Endothelial cell of umbilical vein (primary cell): ENCODE results near the gene PDGFA. TPM values are rescaled to one million over a fixed set of nuclear protein-coding genes. Genes with fewer than 3 reads are reported as not detected.

Source experiments
- BruUV-seq: library from RNA; stranded (reverse); fragments of 400-500 nt; replicated peaks from 2 replicates; lab custom pipeline; 2021; lab: Mats Ljungman, UMichigan
- CTCF ChIA-PET: fragments of 300-600, 350-600 bp; sonication (Branson Sonifier 250); formaldehyde crosslinking; loops from one replicate; lab custom pipeline; 2021; ENCODE audit warnings: antibody characterized with exemption, inconsistent platforms; lab: Charles Lee
- POLR2A ChIA-PET: fragments of 300-600, 350-600 bp; sonication (Branson Sonifier 250); formaldehyde crosslinking; loops from one replicate; lab custom pipeline; 2021; ENCODE audit warnings: antibody characterized with exemption, inconsistent platforms; lab: Charles Lee
- DNase-seq: peaks from one replicate; pipeline ENCODE4 v3.0.0-alpha.2; 2011; ENCODE audit warnings: low read depth, low spot score
- FAIRE-seq: peaks from 2 replicates; lab custom pipeline; 2011; peaks lifted over from hg19 to GRCh38; lab: Jason Lieb, UNC
- H2AFZ ChIP-seq: 2 replicates; pipeline ENCODE4 v1.6.0; 2012; ENCODE audit warnings: low read depth, low read length, control low read depth, inconsistent platforms
- H3K27ac ChIP-seq: 2 replicates; pipeline ENCODE4 v1.5.1; 2011; ENCODE audit warnings: low read depth, mild to moderate bottlenecking, control low read depth, low read length, moderate library complexity; ENCODE audit not compliant: insufficient read depth
- H3K27me3 ChIP-seq, 2 experiments: 2 replicates each; pipeline versions ENCODE4 v1.6.0 to v1.6.1; 2011; ENCODE audit warnings: low read length in 2 of 2, mixed read lengths in 1 of 2; ENCODE audit not compliant: control insufficient read depth in 2 of 2, insufficient read depth in 2 of 2
- H3K36me3 ChIP-seq, 2 experiments: 2 replicates in 1 of 2; 3 replicates in 1 of 2; pipeline ENCODE4 v1.5.1; 2011; ENCODE audit warnings: low read length in 2 of 2, mild to moderate bottlenecking in 1 of 2, moderate library complexity in 1 of 2; ENCODE audit not compliant: control insufficient read depth in 2 of 2, insufficient read depth in 2 of 2; ENCODE audit errors: extremely low read depth in 1 of 2
- H3K4me1 ChIP-seq: 3 replicates; pipeline ENCODE4 v1.5.1; 2011; ENCODE audit warnings: mild to moderate bottlenecking, low read length; ENCODE audit not compliant: control insufficient read depth, insufficient read depth; ENCODE audit errors: extremely low read depth
- H3K4me2 ChIP-seq: 2 replicates; pipeline ENCODE4 v1.6.1; 2011; ENCODE audit warnings: low read length, control low read depth, mixed read lengths; ENCODE audit not compliant: insufficient read depth
- H3K4me3 ChIP-seq, 3 experiments: fragments of 200-600 bp in 1 of 3; sonication (generic), shearing (Covaris generic) in 1 of 3; replicated peaks in 1 of 3; 2 replicates each; pipeline ENCODE4 v1.5.1; 2011 to 2016; ENCODE audit warnings: control low read depth in 3 of 3, low read length in 3 of 3, mild to moderate bottlenecking in 2 of 3, inconsistent platforms in 1 of 3, low read depth in 1 of 3, moderate library complexity in 1 of 3; ENCODE audit not compliant: insufficient read depth in 1 of 3
- H3K79me2 ChIP-seq: 2 replicates; pipeline ENCODE4 v1.6.0; 2012; ENCODE audit warnings: low read length, inconsistent platforms; ENCODE audit not compliant: control insufficient read depth, insufficient read depth
- H3K9ac ChIP-seq: replicated peaks from 2 replicates; pipeline ENCODE3; 2011; ENCODE audit warnings: low read length, control low read depth; ENCODE audit not compliant: insufficient read depth; ENCODE audit errors: extremely low read depth
- H3K9me1 ChIP-seq: replicated peaks from 3 replicates; pipeline ENCODE4 v1.6.0; 2011; ENCODE audit warnings: mild to moderate bottlenecking, low read length; ENCODE audit not compliant: control insufficient read depth, insufficient read depth; ENCODE audit errors: extremely low read depth
- H3K9me3 ChIP-seq: replicated peaks from 2 replicates; pipeline ENCODE4 v1.5.1; 2012; ENCODE audit warnings: low read length, inconsistent platforms; ENCODE audit not compliant: control insufficient read depth, insufficient read depth
- H4K20me1 ChIP-seq: replicated peaks from 2 replicates; pipeline ENCODE3; 2011; ENCODE audit warnings: mild to moderate bottlenecking, low read length; ENCODE audit not compliant: control insufficient read depth, insufficient read depth; ENCODE audit errors: extremely low read depth
- EZH2 ChIP-seq: IDR thresholded peaks from 2 replicates; pipeline ENCODE4 v1.6.1; 2012; ENCODE audit warnings: borderline replicate concordance, low read depth, mild to moderate bottlenecking, moderate library complexity, low read length, inconsistent platforms; ENCODE audit not compliant: severe bottlenecking
- FOS ChIP-seq: IDR thresholded peaks from 2 replicates; pipeline ENCODE4 v1.6.1; 2011; ENCODE audit warnings: mild to moderate bottlenecking, low read length, moderate library complexity, borderline replicate concordance; ENCODE audit not compliant: insufficient read depth
- JUN ChIP-seq: IDR thresholded peaks from 2 replicates; pipeline ENCODE4 v1.6.1; 2011; ENCODE audit warnings: borderline replicate concordance, low read depth; ENCODE audit not compliant: insufficient read length, insufficient read depth
- MYC ChIP-seq: IDR thresholded peaks from one replicate; pipeline ENCODE4 v1.6.1; 2011; ENCODE audit warnings: mild to moderate bottlenecking, low read depth, low read length
- POLR2AphosphoS5 ChIP-seq: IDR thresholded peaks from 2 replicates; pipeline ENCODE4 v1.6.1; 2012; ENCODE audit warnings: low read depth, mild to moderate bottlenecking, control low read depth, low read length, moderate library complexity; ENCODE audit not compliant: insufficient read depth
- dilution Hi-C: fragments of 300-500 bp; cut with MboI; formaldehyde crosslinking; loops from one replicate; pipeline ENCODE4 v1.15.0; 2019; ENCODE audit warnings: low sequenced_read_pairs; ENCODE audit not compliant: extremely low pct_ligation_motif_present
- intact Hi-C: fragments of 100-400 bp; cut with micrococcal nuclease; formaldehyde crosslinking; loops from one replicate; pipeline ENCODE4 v1.10.0; 2022
- polyA plus RNA-seq, 4 experiments: library from polyadenylated mRNA; depleted of rRNA in 3 of 4; stranded (reverse) in 3 of 4; unstranded in 1 of 4; fragments of >200 nt; gene quantifications; 2 replicates each; pipeline versions ENCODE4 v1.2.1 to v1.2.3, GENCODE V29; 2011 to 2012; ENCODE audit warnings: missing spikeins in 1 of 4
- total RNA-seq: library from RNA; stranded (reverse); gene quantifications from 2 replicates; pipeline ENCODE4 v1.2.3, GENCODE V29; 2021
- TF ChIP-seq, protein P1 (sequence below), 2 donors: IDR thresholded peaks; 1 replicate in 1 of 2; 2 replicates in 1 of 2; pipeline ENCODE4 v1.5.1; 2011; ENCODE audit warnings: low read length in 2 of 2, mild to moderate bottlenecking in 2 of 2, moderate library complexity in 2 of 2, control low read depth in 1 of 2, inconsistent platforms in 1 of 2, low read depth in 1 of 2; ENCODE audit not compliant: insufficient read depth in 1 of 2; ENCODE audit errors: extremely low read depth in 1 of 2
- TF ChIP-seq, protein P2 (sequence below): IDR thresholded peaks from 2 replicates; pipeline ENCODE4 v1.6.1; 2011; ENCODE audit not compliant: insufficient read depth, insufficient read length

Gene PDGFA
- total and polyA plus RNA-seq, 2 donors (not counting 3 experiments of a cell fraction or from before 2014, with no cell fraction given), result 17.4 to 62.4 TPM

DNA sequence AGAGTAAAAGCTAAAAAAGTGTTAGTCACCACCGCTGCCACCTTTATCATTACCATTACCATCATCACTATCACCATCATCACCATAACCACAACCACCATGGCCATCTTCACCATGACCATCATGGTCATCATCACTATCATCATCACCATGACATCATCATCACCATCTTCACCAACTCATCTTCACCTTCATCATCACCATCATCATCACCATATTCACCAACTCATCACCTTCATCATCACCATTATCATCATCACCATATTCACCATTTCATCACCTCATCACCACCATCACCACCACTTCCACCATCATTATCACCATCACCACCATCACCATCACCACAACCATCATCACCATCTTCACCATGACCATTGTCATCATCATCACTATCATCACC is 46.5 kb upstream of the PDGFA start:
- no peaks in the 10 kb centered on the region for H4K20me1 ChIP-seq
- FAIRE-seq, result no peak
- intact Hi-C loops, result no loop called here
- no peak overlapping the region for H3K4me2 ChIP-seq
- no peaks in the 10 kb centered on the region for H3K79me2 ChIP-seq
- no peaks in the 10 kb centered on the region for H3K27me3 ChIP-seq
- DNase-seq, result no peak
- BruUV-seq, result no TSS peak
- H3K9me1 ChIP-seq, result no peaks in the 10 kb centered on the region
- TF ChIP-seq, protein P1, sequence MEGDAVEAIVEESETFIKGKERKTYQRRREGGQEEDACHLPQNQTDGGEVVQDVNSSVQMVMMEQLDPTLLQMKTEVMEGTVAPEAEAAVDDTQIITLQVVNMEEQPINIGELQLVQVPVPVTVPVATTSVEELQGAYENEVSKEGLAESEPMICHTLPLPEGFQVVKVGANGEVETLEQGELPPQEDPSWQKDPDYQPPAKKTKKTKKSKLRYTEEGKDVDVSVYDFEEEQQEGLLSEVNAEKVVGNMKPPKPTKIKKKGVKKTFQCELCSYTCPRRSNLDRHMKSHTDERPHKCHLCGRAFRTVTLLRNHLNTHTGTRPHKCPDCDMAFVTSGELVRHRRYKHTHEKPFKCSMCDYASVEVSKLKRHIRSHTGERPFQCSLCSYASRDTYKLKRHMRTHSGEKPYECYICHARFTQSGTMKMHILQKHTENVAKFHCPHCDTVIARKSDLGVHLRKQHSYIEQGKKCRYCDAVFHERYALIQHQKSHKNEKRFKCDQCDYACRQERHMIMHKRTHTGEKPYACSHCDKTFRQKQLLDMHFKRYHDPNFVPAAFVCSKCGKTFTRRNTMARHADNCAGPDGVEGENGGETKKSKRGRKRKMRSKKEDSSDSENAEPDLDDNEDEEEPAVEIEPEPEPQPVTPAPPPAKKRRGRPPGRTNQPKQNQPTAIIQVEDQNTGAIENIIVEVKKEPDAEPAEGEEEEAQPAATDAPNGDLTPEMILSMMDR (IDR thresholded peaks at IDR 0.05; ENCODE audit: extremely low read depth in 1 of 2, insufficient read depth in 1 of 2, low read depth in 1 of 2, low read length in 2 of 2), result no peak
- TF ChIP-seq MYC (no peak), JUN (peak; percentile 55), FOS (no peak), POLR2AphosphoS5 (no peak), EZH2 (no peak)
- TF ChIP-seq, protein P2, sequence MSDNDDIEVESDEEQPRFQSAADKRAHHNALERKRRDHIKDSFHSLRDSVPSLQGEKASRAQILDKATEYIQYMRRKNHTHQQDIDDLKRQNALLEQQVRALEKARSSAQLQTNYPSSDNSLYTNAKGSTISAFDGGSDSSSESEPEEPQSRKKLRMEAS, result no peak
- H3K36me3 ChIP-seq, result no peaks in the 10 kb centered on the region
- H3K4me3 ChIP-seq, result no peak overlapping the region
- dilution Hi-C loops, result no loop called here
- H3K4me1 ChIP-seq, result no peaks in the 10 kb centered on the region
- POLR2A ChIA-PET, result no interaction called here
- CTCF ChIA-PET, result no interaction called here
- no peak overlapping the region for H3K27ac ChIP-seq
- no peak overlapping the region for H3K9ac ChIP-seq
- H2AFZ ChIP-seq, result no peak overlapping the region
- H3K9me3 ChIP-seq, result no peaks in the 10 kb centered on the region
